ENCODE results near the gene AQP9.

AQP9 gene

GRCh38 chr15:58228718-58229117 is 90.5 kb downstream of the AQP9 start:
- no peak for DNase-seq

DNA sequence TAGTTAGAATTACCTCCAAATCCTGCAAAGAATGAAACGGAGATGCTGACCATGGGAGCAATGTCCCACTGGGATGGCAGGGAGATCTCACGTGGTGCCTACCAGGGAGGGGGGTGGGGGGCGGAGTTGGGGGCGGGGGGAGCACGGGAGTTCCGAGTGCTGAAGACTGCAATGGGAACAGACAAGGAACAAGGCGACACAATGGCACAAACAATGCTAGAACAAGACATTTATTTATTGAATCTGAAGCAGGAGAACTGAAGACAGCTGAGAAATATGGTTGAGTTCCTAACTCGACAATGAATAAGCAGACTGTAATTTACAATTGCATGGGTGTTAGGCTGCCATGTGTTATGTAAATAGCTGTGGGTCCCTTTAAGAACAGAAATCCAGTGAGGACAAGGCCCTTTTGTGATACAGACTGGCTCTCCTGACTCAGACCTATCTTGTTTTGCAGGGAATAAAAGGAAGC is 91.2 kb downstream of the AQP9 start:
- DNase-seq = no peak

DNA sequence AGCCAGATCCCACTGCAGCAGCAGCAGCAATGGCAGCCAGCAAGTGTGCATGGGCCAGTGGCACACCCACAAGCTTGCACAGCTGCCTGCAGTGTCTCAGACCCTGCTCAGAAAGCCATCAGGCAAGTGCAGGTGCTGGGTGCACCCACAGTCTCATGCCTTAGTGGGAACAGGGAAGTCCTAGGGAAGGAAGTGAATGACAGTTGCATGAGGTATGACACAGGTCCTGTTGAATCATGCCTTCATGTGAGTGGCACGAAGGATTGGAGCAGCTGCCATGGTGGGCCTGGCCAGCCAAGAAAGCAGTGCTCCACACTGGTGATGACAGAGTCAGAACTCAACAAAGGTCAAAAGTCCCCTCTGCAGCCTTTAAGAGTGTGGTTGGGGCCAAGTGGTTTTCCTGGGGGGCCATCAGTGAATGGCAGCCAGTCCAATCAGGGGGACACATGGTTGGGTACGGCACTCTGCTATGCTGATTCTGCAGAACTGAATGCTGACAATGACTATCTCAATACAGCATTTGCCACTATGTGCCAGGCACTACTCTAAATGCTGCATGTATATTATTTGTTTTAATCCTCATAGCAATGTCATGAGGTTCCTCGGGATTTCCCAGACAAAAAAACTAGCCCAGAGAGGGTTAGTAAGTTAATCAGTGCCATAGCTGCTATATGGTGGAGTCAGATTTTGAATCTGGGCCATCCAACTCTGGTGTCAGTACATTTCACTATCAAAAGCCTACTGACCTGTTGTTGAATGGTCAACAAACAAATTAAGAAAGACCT is 94.3 kb downstream of the AQP9 start:
- no peak for DNase-seq

DNA sequence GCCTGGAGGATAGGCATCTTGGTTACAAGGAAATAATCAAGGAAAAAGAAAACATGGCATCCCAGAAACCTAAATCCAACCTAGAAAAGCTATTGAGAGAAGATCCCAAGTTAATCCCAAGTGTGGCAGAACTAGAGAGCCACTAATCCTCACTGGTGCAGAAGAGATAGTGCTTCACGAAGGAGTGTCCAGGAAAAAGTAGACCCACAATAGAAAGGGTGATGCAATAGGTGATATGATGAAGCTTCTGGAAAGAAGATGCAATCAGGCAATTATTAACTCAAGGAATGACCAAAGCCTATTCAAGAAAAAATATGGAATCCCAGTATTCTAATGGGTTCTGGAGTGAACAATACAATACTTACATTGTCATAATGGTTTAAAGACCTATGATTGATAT is 95.2 kb downstream of the AQP9 start:
- DNase-seq = no peak
